ENCODE data around the gene MRPS6. TPM values are rescaled to one million over a fixed set of nuclear protein-coding genes. Genes with fewer than 3 reads are reported as not detected.

MRPS6 gene
- total RNA-seq, 1 experiment from 2014 or later, result 18.3 TPM

DNA sequence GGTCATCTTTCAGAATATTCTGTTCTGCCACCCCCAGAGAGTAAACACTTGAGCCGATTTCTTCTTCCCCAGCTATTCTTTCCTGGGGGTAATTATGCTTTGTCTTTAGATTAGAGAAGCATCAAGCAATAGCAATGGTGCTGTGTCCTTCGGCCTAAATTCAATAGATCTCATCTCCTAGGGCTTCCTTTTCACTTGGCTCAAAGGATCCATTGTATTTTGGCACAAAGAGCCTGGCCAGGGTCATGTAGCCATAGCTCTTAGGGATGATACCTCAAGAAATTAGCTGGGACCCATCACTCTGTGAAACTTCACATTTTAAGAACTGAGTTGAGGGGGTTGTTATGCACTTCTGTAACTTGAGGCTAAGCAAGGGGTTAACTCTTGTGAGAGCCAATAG, 27.0 kb downstream of the MRPS6 start:
- no peak for DNase-seq (ENCODE audit: low read depth)

DNA sequence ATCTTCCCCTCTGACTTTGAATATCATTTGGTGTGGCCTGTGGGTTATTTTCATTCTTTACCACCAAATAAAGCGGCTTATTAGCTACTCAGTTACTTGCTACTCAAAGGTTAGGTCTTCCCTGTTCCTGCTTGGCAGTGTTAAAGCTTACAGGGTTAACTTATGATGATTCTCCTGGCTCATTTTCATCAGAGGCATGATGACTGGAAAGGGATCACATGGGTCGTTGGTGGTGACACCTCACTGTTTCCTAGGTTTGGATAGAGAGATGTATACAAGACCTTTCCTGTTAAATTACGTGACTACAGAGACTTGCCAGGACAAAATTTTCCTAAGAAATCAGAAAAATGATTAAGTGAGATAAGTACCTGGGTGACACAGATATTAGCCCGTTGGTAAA, 27.4 kb downstream of the MRPS6 start:
- DNase-seq (ENCODE audit: low read depth), result no peak

GRCh38 chr21:34105947-34106541, 32.7 kb downstream of the MRPS6 start:
- no peak for DNase-seq (ENCODE audit: low read depth)

DNA sequence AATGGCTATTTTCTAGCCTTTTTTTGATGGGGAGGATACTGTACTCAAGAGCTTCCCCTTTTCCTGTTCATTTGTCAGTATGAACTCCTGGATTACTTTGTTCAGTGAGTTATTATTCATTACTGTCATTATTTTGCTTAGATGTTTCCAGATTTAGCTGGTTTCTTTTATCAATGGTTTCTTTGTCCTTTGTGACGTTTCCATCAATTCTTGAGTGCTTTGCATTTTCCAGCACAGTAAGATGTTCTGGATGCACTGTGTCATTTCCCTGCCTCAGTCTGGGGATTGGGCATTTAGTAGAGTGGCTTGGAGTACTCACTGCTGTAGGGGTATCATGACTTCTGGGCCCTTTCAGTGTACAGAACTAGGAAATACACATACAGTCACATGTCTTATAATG, 34.2 kb downstream of the MRPS6 start:
- DNase-seq (ENCODE audit: low read depth), result no peak

DNA sequence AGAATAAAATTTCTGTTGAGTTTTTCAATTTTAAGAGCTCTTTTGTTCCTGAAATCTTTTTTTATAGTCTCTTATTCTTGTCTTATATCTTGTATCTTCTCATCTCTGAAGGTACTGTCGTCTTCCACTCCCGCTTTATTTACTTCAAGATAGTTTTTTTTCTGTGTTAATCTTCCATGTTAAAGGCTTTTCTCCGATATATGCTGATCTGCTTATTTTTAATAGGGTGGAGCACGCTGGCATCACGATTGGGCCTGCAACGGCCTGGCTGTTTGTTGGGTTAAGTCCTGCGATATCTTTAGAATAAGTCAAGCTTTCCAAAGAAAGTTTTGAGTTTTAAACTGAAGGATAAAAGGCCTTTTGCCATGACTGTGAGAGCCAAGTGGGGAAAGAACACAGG, 35.7 kb downstream of the MRPS6 start:
- DNase-seq (ENCODE audit: low read depth), result no peak

GRCh38 chr21:34110594-34111202, 37.3 kb downstream of the MRPS6 start:
- no peak for DNase-seq (ENCODE audit: low read depth)

GRCh38 chr21:34112316-34113033, 39.1 kb downstream of the MRPS6 start:
- DNase-seq (ENCODE audit: low read depth), result no peak

DNA sequence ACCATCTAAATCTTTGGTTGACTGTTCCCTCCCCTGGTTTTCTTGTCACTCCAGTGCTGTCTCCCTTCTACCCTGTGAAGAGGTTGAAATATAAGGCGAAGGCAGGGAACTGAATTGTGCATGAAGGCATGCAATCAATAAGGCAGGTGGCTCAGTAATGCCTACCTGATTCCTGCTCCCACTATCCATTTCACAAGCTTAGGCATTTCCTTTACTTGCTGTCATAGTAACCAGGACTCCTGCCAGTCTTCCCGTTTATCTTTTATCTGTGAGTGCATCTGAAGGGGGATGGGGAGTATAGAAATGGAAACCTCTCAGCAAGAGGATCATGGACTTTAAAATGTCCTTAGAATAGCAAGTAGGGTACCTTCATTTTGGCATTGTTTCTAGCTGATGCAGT, 40.5 kb downstream of the MRPS6 start:
- no peak for DNase-seq (ENCODE audit: low read depth)

DNA sequence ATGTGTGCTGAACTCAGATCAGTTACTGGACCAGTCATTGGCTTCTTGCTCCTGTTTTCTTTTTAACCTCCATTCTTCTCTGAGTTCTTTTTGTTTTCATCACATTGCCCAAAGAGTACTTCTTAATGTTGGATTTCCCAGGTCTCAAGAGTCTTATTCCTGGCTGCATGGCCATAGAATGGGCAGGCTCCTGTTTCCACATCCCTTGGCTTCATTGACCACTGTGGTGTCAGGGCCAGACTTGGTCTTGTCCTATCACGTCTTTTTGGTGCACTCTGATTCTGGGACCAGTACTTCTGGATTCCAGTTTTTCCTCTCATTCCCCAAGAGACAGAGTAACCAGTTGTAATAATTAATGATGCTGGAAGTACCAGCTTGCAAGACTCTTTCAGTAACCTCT, 41.8 kb downstream of the MRPS6 start:
- no peak for DNase-seq (ENCODE audit: low read depth)

GRCh38 chr21:34116569-34116968, 43.2 kb downstream of the MRPS6 start:
- DNase-seq (ENCODE audit: low read depth), result no peak

- DNase-seq (ENCODE audit: low read depth), result no peak
These were observed 47.5 kb downstream of the MRPS6 start for GRCh38 chr21:34120867-34121266.

- DNase-seq (ENCODE audit: low read depth), result no peak
These were observed 48.7 kb downstream of the MRPS6 start for GRCh38 chr21:34122047-34122446.

DNA sequence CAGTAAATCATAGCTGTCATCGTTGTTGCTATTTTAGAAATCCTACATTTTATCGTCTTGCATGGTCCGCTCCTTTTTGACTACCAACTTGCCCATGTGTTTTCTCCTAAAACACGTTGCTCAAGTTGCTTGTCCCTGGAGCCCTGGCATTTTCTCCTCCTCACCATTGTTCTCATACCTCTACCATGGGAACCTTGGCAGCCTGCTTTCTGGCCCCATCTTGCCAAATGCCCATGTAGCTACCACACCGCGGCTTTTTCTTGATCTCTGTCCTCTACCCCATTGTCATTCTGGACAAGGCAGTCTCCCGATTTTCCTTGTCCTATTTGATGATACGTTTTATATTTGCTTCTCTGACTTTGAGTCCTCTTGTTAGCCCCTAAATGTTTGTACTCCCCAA, 50.2 kb downstream of the MRPS6 start:
- no peak for DNase-seq (ENCODE audit: low read depth)

- peak; percentile 12 for DNase-seq (ENCODE audit: low read depth)
These were observed 52.9 kb downstream of the MRPS6 start for GRCh38 chr21:34126269-34126668.

- no peak for DNase-seq (ENCODE audit: low read depth)
These were observed 53.3 kb downstream of the MRPS6 start for GRCh38 chr21:34126691-34127090.

GRCh38 chr21:34128124-34128523, 54.7 kb downstream of the MRPS6 start:
- DNase-seq (ENCODE audit: low read depth), result no peak

- no peak for DNase-seq (ENCODE audit: low read depth)
These were observed 55.3 kb downstream of the MRPS6 start for GRCh38 chr21:34128674-34129038.

DNA sequence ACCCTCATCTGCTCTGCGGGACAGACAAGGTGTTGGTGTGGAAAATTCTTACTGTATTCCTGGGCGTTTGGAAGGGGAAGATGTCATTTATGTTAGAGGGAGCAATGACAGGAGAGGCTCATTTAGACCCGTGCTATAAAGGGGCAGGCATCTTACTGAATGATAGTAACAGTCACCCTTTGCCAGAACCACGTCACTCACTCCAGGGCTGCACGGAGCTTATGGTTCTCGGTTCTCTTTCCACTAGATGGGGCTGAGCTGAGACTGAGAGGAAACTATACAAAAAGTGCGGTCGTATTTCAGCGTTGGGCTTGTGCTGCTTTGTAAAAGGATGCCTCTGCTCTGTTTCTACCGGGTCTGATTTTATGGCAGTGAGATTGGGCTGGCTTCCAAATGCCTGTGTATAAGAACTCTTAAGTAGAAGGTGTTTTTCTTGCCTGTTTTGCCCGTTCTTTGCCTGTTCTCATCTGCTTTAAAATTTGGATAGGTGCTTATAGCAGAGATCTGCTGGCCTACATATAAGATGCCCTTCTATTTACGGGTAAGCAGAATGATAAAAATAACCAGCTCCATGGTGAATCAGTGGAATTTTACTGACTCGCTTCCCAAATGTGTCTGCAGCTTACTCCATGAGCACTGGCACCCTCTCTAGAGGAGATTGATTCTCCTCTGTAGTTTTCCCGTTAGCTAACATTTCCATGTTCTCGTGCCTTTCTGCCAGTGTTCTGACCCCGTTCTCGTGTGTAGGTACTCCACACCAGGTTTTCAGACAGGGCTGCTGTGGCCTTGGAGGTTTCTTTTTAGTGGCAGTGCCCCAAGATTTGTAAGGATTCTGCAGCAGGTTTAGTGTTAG, 55.9 kb downstream of the MRPS6 start:
- DNase-seq (ENCODE audit: low read depth), result peak; percentile 74

GRCh38 chr21:34129901-34130715, 56.7 kb downstream of the MRPS6 start:
- DNase-seq (ENCODE audit: low read depth), result no peak

GRCh38 chr21:34130716-34130985, 57.3 kb downstream of the MRPS6 start:
- no peak for DNase-seq (ENCODE audit: low read depth)

DNA sequence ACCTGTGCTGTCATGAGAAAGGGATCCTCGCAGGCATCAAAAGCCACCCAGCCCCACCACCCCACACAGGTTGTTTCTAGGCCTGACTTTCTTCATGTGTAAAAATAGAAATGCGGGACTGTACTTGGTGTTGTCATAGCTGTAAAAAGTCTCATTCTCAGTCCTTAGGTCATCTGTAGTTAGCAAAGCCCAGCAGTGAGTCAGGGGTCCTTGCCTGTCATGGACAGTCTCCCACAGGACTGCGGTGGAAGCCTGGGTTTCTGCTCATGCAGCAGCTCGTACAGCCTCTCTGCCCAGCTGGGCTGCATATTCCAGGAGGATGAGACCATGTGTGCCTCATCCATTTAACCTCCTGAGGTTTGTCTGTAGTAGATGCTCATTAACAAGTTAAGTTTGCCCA, 58.2 kb downstream of the MRPS6 start:
- no peak for DNase-seq (ENCODE audit: low read depth)

GRCh38 chr21:34132202-34132601, 58.8 kb downstream of the MRPS6 start:
- DNase-seq (ENCODE audit: low read depth), result no peak
